CD4-positive, alpha-beta T cell treated with Interferon gamma for 1 hour (primary cell): ENCODE data around the gene RBM10.
A peak's percentile ranks its signal among the peaks of the same experiment; 100 is the strongest.

Experiments
- DNase-seq: peaks from one replicate; pipeline ENCODE4 v3.0.0-alpha.2; 2020

RBM10 gene

DNA sequence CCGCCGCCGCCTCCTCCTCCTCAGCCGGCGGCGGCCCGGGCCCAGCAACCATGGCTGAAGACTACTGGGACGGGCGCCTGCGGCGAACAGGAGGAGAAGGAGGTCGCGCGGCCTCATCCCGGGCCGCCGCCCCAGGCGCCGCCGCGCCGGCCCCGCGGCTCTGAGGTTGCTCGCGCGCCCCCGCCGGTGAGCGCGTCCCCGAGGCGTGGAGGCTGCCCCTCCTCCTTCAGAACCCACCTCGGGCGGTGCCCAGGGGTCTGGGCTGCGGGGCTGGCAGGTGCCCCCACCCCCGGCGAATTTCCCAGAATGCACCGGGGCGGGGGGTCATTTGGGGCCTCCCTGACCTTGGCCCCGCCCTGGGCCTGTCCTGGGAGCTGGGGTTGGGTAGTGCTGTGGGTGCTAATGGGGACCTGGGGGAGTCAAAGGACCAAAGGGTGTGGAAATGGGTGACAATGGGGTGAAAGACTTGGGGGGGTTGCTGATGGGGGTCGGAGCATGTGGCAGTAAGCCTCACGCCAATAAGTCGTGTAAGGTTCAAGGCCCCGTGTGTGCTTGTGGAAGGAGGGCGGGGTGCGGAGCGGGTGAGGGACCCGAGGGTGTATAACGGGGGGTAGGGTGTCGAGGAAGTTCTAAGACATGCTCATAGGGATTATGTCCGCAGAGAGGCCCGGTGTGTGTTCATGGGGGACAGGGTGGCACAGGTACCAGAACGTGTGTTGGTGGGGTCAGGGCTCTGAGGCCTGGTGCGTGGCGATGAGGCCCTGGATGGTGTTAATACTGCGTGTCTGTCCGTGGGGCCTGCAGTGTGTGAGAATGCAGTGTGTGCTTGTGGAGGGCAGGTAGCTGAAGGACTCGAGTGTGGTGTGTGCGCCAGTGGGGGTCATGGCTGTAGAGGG lies 74.1 kb downstream of the RBM10 start:
- peak; percentile 68 for DNase-seq

DNA sequence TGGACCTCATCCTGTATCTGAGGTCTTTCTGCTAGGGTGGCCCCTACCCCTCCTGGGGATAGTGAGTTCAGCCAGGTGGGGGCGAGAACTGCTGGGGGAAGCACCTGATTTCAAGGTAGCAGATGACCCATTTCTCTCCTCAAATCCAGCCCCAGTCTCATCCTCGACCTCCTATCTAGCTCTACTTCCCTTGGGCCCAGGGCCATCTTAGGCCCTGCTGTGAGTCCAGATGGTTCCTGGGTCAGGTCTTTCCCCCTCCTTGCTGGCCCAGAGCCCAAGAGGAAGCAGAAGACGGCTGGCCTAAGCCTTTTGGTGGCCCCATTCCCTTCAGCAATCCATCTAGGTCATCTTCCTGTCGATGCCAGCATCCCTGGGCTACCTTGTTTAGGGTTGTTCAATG lies 76.7 kb downstream of the RBM10 start:
- DNase-seq, result no peak

DNA sequence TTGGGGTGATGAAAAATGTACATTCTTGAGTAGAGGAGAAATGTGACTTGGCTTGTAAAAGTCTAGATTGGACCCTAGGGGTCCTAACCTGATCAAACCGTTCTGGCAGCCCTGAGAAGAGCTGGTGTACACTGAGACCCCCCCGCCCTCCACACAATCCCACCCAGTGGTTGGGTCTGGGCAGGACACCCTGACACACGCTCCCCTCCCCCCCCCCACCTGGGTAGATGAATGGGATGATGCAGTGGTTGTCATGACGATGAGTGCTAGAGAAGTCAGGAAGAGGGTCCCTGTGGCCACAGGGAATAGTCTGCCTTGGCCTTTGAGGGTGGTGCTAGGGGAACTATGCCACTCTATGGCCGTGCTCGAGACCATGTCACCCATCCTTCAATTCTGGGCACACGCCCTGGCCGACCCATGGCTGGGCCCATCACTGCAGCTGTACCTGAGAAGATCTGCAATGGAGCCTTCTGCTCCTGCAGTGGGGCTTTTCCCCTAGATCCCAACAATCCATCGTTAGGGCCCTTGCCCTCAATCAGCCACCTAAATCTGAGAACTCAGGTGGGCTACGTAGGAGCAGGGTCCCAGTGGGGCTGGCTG lies 77.8 kb downstream of the RBM10 start:
- no peak for DNase-seq

DNA sequence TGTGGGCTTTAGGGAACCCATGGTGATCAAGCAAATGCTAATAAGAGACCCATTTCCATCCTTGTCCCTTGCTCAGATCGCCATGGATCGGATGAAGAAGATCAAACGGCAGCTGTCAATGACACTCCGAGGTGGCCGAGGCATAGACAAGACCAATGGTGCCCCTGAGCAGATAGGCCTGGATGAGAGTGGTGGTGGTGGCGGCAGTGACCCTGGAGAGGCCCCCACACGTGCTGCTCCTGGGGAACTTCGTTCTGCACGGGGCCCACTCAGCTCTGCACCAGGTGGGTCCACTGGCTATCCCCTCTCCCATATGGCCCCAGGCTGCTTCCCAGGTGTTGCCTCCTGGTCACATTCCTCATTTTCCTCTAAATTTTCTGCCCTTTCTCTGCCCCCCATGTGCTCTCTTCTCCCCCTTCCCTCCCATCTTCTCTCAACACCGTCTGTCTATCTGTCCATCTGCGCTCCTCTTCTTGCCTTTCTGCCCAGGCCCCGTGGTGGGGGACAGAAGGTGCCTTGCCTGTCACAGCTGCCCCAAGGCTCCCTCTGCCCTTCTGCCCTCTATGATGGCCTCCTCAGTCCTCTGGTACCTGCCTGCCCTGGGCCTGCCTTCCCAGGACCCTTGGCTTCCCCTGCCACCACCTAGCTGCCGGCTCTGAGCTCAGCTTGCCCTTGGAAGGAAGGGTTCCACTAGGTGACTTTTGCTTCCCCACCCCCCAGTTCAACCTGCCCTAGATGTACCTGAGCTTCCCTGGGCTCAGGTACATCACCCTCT lies 78.6 kb downstream of the RBM10 start:
- no peak for DNase-seq

DNA sequence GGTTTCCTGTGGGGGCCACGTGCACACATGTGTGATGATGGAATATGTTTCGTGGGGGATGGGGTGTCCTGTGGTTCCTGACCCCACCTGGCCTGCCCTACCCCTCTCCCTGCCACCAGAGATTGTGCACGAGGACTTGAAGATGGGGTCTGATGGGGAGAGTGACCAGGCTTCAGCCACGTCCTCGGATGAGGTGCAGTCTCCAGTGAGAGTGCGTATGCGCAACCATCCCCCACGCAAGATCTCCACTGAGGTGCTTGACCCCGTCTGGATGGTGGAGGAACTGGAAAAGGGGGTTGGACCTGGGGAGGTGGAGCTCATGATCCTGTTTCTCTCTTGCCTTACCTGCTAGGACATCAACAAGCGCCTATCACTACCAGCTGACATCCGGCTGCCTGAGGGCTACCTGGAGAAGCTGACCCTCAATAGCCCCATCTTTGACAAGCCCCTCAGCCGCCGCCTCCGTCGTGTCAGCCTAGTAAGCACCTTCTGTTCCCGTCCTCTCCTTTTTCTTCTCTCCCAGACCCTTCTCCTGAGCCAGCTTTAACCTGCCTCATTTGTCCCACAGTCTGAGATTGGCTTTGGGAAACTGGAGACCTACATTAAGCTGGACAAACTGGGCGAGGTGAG lies 79.4 kb downstream of the RBM10 start:
- DNase-seq, result no peak

DNA sequence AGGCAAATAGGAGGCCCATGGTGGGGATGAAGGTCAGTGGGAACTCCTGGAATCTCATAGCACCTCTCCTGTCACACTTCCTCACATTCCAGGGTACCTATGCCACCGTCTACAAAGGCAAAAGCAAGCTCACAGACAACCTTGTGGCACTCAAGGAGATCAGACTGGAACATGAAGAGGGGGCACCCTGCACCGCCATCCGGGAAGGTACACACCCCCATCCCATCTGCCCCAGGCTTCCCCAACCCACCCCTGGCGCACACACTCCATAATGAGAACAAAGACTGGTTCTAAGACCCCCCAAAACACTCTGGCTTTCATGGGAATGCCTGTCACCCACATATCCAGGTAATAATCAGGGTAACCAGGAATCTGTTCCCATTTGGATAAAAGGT lies 79.9 kb downstream of the RBM10 start:
- no peak for DNase-seq

DNA sequence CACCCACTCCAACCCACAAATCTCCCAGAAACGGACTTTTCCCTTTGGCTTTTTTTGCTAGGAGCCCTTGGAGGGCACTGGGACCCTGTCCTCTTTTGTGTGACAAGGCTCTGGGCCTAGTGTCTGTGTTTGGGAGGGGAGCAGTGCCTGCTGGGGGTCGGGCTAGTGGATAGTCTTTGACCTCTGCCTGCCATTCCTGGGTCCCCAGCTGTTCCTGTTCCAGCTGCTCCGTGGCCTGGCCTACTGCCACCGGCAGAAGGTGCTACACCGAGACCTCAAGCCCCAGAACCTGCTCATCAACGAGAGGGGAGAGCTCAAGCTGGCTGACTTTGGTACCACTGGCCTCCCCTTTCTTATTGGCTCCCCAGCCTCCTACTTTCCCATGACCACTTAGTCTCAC lies 81.0 kb downstream of the RBM10 start:
- DNase-seq, result no peak

DNA sequence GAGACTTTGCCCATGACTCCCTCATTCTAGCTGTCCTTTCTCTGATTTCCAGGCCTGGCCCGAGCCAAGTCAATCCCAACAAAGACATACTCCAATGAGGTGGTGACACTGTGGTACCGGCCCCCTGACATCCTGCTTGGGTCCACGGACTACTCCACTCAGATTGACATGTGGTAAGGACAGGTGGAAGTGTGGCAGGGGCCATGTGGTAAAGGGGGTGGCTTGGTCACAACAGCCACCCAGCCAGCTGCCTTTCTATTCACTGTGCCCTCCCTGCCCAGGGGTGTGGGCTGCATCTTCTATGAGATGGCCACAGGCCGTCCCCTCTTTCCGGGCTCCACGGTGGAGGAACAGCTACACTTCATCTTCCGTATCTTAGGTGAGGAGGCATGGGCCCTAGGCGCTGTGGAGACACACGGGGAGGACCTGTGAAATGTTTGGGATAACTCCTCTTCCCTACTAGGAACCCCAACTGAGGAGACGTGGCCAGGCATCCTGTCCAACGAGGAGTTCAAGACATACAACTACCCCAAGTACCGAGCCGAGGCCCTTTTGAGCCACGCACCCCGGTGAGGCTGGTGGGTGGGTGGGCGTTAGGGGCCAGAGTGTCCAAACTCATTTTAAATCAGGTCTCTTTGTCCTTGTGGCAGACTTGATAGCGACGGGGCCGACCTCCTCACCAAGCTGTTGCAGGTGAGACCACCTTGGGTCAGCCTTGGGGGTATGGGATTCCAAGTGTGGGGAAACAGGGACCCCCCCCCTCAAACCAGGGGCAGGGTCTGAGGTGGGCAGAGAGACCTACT lies 81.7 kb downstream of the RBM10 start:
- no peak for DNase-seq

DNA sequence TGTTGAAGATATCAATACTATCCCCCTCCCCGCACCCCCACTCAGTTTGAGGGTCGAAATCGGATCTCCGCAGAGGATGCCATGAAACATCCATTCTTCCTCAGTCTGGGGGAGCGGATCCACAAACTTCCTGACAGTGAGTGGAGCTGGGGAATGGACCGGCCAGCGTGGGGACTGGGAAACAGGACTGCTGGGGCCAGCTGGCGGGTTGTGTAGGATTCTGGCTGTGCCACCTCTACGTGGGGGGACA lies 82.2 kb downstream of the RBM10 start:
- DNase-seq, result no peak

DNA sequence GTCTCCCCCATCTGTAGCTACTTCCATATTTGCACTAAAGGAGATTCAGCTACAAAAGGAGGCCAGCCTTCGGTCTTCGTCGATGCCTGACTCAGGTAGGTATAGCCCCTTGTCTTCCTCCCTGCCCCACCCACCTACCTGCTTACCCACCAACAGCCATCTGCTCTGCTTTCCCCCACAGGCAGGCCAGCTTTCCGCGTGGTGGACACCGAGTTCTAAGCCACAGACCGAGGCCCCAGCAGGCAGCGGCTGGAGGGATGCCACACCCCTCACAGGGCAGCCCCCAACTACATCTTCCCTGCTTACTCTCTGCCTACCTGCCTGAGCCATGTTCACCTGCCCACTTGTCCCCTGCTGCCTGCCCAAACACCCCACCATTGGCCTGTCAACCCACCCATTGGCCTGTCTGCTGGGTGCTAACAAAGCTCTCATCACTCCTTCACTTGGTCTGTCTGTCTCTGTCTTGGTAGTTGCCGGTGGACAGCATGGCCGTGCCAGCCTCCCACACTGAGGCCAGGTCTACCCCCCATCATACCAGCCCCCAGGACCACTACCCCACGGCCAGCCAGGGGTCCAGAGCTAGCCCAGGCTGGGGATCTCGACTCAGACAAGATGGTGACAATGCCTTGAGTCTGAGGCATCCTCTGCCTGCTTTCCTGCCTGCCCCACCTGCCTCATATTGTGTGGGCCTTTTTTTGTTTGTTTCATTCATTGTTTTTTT lies 83.7 kb downstream of the RBM10 start:
- no peak for DNase-seq

DNA sequence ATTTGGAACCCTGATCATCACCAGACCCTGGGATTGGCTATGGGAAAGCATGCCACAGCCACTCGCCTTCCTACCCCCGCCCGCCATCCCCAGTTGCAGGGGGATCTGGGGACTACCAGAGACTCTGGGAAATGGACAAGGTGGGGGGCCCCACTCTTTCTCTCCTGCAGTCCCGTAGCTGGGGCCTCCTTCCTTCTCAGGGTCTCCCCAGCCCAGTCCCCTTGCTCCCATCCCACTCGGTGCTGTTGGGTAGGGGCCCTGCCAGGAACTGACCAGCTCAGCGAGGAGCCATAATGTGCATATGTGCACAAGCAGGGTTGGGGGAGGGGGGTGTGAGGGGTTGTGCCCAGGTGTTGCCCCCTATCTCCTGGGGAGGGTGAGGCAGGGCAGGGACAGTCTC lies 84.4 kb downstream of the RBM10 start:
- no peak for DNase-seq

DNA sequence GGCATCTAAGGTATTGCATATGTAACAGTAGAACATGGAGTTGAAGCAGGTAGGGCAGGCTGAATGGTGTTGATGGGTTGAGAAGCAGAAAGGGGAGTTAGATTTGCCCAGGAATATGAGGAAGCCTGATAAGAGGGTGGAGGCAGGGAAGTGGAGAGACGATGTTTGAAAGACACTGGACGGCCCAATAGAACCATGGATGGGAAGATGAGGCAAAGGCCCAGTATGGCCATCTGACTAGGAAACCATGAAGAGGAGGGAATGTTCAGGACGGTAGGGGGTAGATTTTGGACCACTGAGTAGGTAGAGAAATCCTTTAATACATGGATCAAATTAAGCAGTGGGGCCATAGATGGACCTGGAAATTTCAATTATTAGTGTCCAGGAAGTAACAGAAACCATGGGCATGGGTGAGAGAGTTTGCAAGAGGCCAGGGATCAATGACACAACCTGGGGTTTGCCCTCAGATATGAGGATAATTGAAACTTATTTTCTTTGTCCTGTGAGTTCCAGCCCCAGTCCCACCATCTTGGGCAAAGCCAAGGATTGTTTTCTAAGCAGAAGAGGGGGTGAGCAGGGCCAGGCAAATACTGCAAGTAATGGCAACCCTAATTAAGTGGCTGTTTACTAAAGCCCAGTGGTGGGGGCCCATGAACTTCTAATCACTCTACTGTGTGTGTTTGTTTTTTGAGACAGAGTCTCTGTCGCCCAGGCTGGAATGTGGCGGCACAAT lies 85.3 kb downstream of the RBM10 start:
- DNase-seq, result no peak

DNA sequence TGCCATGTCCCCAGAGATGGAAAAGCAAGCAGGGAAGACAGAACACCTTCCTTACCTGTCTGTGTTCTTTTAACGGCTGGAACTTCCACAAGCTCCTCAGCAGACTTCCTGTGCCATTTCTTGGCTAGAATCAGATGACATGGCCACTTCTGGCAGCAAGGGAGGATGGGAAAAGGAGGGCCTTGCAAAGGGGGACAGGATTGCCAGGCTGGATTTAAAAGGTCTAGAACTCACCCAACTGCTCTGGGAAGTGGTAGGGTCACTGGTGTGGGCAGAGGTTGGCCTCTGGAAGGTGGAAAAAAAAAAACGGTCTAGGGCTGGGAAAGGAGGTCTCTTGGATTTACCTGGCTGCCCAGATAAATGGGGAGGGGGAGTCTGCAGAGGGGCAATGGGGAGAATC lies 86.1 kb downstream of the RBM10 start:
- no peak for DNase-seq

DNA sequence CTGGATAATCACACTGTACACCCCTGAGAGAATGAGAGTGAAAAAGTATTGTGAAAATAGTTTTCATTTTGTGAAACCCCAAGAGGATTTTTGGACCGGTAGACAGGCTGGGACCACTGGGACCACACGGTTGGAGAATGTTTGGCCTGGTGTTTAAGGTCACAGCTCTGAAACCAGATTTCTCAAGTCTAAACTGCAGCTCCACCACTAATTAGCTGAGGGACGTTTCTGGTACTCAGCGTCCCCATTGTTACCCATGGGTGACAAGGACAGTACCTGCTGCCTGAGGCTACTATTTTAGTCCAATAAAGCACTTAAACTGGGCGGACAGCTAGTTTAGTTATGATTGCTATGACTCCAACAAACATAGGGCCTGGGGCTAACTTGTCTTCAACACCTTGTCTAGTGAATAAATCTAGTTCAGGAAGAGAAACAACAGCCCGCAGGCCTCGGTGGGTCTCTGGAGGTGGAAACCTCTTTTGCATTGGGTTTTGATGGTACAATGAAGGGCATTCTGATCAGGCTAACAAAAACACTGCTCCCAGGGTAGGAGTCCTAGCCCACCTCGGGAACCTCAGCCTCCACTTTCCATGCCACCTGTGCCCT lies 87.3 kb downstream of the RBM10 start:
- DNase-seq, result no peak

DNA sequence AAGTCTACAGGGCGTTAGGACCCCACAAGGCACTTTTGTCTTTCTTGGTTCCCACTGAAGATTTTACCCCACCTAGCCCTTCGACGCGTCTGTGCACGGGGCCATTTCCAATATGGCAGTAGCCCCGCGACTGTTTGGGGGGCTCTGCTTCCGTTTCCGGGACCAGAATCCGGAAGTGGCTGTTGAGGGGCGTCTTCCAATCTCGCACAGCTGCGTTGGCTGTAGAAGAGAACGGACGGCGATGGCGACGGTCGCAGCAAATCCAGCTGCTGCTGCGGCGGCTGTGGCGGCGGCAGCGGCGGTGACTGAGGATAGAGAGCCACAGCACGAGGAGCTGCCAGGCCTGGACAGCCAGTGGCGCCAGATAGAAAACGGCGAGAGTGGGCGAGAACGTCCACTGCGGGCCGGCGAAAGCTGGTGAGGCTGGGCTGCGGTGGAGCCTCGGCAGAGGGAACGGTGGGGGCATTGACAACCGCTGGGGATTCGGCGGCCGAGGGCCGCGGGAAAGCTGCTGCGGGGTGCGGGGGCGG lies 87.8 kb downstream of the RBM10 start, which contains the start of gene USP11:
Gene USP11 (plus strand): TSS at position 207 of the 530 bp plus-strand sequence. CDS start 35 bp downstream, at position 242.
- peak; percentile 76 for DNase-seq

DNA sequence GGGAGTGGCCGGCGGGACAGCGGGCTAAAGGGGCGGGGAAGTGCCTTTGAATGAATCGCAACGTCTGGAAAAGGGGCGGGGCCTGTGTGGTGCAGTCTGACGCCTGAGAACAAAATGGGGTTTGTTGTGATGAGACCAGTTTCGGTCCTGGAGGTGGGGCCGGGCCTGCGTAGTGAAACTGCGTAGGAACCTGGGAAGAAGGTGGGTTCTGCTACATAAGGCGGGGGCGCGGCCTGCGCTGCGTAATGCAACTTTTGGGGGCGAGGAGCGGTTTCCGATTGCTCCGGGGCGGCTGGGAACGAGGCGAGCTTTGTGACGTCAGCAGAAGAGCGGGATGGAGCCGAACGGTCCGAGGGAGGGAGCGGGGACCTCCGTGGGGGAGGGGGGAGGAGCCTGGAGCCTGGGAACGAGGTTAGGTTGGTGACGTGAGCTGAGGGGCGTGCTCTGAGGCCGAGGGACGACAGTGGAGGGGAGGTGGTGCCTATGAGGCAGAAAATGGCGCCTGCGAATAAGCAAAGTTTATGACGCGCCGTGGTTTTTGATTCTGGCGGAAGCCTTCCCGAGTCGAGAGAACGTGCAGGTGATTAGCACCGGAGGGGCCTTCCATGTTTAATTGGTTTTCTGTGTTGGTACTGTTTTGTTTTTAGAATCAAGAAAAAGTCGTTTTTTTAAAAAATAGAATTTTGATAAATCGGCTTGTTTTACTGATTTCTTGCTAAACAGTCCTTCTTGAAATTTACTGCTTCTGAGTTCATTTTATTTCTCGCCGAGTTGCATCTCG lies 88.5 kb downstream of the RBM10 start:
- DNase-seq, result peak; percentile 98

DNA sequence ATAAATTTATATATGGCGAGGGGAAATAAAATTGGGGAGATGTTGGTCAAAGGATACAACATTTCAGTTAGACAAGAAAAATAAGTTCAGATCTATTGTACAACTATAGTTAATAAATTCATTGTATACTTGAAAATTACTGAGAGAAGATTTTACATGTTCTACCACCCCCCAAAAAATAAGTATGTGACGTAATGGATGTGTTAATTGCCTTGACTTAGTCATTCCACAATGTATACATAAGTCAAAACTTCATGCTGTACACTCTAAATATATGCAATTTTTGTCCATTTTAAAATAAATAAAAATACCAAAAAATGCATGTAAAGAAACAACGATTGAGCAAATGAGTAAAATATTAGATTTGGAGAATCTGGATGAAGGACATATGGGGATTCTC lies 89.6 kb downstream of the RBM10 start:
- no peak for DNase-seq

DNA sequence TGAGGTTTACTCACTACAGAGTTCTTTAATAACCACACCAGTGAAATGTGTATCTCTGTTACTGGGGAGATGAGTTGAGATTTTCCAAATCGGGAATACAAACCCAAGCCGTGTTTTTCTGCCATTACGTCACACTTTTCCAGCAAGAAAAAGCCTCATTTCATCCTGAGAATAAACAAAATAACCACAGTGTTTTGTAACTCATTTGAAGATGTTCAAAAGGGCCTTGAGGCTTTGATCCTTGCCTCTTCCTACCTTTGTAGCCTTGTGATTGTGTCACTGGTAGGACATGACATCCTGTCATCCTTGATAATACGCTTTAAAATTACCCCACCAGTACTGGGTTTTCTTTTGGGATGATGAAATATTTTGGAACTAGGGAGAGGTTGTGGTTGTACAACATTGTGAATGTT lies 90.7 kb downstream of the RBM10 start:
- DNase-seq, result no peak
